Gastrocnemius medialis (tissue), 4 donors: ENCODE data around the gene VPS45. TPM values are rescaled to one million over a fixed set of nuclear protein-coding genes. Genes with fewer than 3 reads are reported as not detected.
"Not testable (repeated sequence)": the region's sequence is repeated elsewhere in the genome, so short reads cannot be mapped to it uniquely, and the experiment has no call there.

Experiments used
- ATAC-seq, 2 donors: fragments of 150-250 bp; one replicate each; pipeline ENCODE4 v1.9.1; 2016
- DNase-seq, 2 donors: peaks; one replicate each; pipeline ENCODE4 v3.0.0-alpha.2; 2019
- H3K27ac ChIP-seq, 4 donors: fragments of 200-600 bp; sonication (generic); 1 replicate in 1 of 4; 2 replicates in 3 of 4; pipeline ENCODE4 v1.5.1; 2016 to 2018; ENCODE audit warnings: mild to moderate bottlenecking in 2 of 4, moderate library complexity in 1 of 4
- H3K27me3 ChIP-seq, 3 donors: fragments of 200-600 bp; sonication (generic) in 2 of 3; 1 replicate in 1 of 3; 2 replicates in 2 of 3; pipeline versions ENCODE4 v1.5.1 to v1.6.0; 2016 to 2019; ENCODE audit warnings: mild to moderate bottlenecking in 1 of 3, moderate library complexity in 1 of 3
- H3K36me3 ChIP-seq, 2 donors: fragments of 200-600 bp; sonication (generic) in 1 of 2; one replicate each; pipeline ENCODE4 v1.5.1; 2017 to 2018
- H3K4me1 ChIP-seq, 2 donors: fragments of 200-600 bp; sonication (generic) in 1 of 2; one replicate each; pipeline ENCODE4 v1.5.1; 2016 to 2017; ENCODE audit warnings: mild to moderate bottlenecking in 2 of 2
- H3K4me3 ChIP-seq, 4 donors: fragments of 200-600 bp; sonication (generic) in 3 of 4; 1 replicate in 1 of 4; 2 replicates in 3 of 4; pipeline ENCODE4 v1.5.1; 2016 to 2019; ENCODE audit warnings: mild to moderate bottlenecking in 2 of 4
- H3K9me3 ChIP-seq, 3 donors: fragments of 200-600 bp; sonication (generic) in 2 of 3; 1 replicate in 1 of 3; 2 replicates in 2 of 3; pipeline ENCODE4 v1.5.1; 2016 to 2019
- POLR2A ChIP-seq, 2 donors: fragments of 450-650 bp; IDR thresholded peaks; one replicate each; pipeline ENCODE4 v1.6.1; 2017; ENCODE audit warnings: antibody characterized with exemption in 2 of 2, mild to moderate bottlenecking in 2 of 2, moderate library complexity in 2 of 2
- in situ Hi-C, 4 donors: fragments of 200-750 bp; cut with MboI; loops; one replicate each; pipeline versions ENCODE4 v1.15.0 to v1.8.0; 2017; ENCODE audit warnings: low sequenced_read_pairs in 4 of 4
- intact Hi-C: fragments of 100-400 bp; cut with DNase I; formaldehyde crosslinking; loops from one replicate; pipeline ENCODE4 v1.15.1; 2023; ENCODE audit warnings: low total_unique reads
- total RNA-seq, 4 donors: library from RNA; depleted of rRNA; stranded (reverse); fragments of >200 nt; gene quantifications; one replicate each; pipeline versions ENCODE4 v1.1.0 to v1.2.3, GENCODE V29; 2016
- TF ChIP-seq, protein P1 (sequence below), 5 experiments: fragments of 450-650 bp in 3 of 5; fragments of 200-600 bp in 2 of 5; sonication (generic) in 2 of 5; IDR thresholded peaks in 4 of 5; conservative IDR thresholded peaks in 1 of 5; 1 replicate in 4 of 5; 2 replicates in 1 of 5; pipeline ENCODE4 v1.5.1; 2016 to 2019; ENCODE audit warnings: antibody characterized with exemption in 5 of 5, mild to moderate bottlenecking in 3 of 5, moderate library complexity in 3 of 5

Gene VPS45
- total RNA-seq, 4 donors from 2014 or later: 17.0 to 30.3 (median 24.7) TPM

- Histone ChIP-seq H3K36me3 (no peaks in the 10 kb centered on the region), H3K4me1 (peaks cover 8 to 17% of the 10 kb centered on the region in 2 donors), H3K9me3 (no peaks in the 10 kb centered on the region), H3K4me3 (no peak overlapping the region), H3K27me3 (no peaks in the 10 kb centered on the region), H3K27ac (peak overlapping the region in 2 of 4 donors; percentile 20 to 23)
- DNase-seq (no peak), ATAC-seq (no peak)
- TF ChIP-seq POLR2A (IDR thresholded peaks at IDR 0.05): no peak
- TF ChIP-seq, protein P1, sequence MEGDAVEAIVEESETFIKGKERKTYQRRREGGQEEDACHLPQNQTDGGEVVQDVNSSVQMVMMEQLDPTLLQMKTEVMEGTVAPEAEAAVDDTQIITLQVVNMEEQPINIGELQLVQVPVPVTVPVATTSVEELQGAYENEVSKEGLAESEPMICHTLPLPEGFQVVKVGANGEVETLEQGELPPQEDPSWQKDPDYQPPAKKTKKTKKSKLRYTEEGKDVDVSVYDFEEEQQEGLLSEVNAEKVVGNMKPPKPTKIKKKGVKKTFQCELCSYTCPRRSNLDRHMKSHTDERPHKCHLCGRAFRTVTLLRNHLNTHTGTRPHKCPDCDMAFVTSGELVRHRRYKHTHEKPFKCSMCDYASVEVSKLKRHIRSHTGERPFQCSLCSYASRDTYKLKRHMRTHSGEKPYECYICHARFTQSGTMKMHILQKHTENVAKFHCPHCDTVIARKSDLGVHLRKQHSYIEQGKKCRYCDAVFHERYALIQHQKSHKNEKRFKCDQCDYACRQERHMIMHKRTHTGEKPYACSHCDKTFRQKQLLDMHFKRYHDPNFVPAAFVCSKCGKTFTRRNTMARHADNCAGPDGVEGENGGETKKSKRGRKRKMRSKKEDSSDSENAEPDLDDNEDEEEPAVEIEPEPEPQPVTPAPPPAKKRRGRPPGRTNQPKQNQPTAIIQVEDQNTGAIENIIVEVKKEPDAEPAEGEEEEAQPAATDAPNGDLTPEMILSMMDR (IDR thresholded peaks at IDR 0.05 in 4 of 5, conservative IDR thresholded peaks at IDR 0.05 in 1 of 5): no peak
- intact Hi-C loops (no loop called here), in situ Hi-C loops (no loop called here)
These were observed 74.5 kb downstream of the VPS45 start for GRCh38 chr1:150142083-150142482.

- Histone ChIP-seq H3K4me1 (peaks cover 8 to 26% of the 10 kb centered on the region in 2 donors), H3K36me3 (no peaks in the 10 kb centered on the region), H3K9me3 (no peaks in the 10 kb centered on the region), H3K27ac (no peak overlapping the region), H3K4me3 (no peak overlapping the region), H3K27me3 (no peaks in the 10 kb centered on the region)
- in situ Hi-C loops (no loop called here), intact Hi-C loops (no loop called here)
- ATAC-seq (no peak), DNase-seq (no peak)
- no peak for TF ChIP-seq POLR2A (IDR thresholded peaks at IDR 0.05)
- TF ChIP-seq, protein P1 (IDR thresholded peaks at IDR 0.05 in 4 of 5, conservative IDR thresholded peaks at IDR 0.05 in 1 of 5): no peak
These were observed 77.0 kb downstream of the VPS45 start for GRCh38 chr1:150144606-150145005.

- in situ Hi-C loops, ATAC-seq: not testable (repeated sequence)
These were observed 78.4 kb downstream of the VPS45 start for GRCh38 chr1:150146016-150146415.

DNA sequence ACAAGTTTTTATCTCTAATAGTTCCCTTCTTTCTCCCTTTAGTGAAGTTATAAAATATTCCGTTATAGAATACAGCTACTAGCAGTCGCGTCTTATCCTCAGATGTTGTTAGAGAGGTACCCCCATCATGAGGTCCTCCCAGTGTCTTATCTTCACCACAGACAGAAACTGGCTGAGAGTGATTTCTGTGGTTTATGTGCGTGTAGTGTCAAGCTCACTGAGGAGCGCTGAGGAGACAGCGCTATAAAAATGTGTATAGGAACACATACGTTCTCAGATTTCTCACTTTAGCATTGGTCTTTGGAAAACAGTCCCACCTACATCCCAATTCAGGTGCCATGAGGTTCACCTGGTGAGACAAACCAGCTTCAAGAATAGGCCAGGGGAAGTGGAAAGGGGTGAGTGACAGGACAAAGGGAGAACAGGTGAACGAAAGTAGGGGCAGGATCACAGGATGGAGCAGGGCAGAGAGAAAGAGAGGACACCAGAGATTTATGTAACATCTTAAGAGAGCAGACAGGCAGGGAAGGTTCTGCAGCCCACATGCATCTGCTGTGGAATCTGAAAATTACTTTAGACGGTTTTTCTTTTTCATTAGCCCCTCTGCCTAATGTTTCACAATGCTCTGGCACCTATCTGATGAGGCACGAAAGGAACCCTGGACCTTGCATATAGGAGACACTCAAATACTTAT is 79.4 kb downstream of the VPS45 start:
- intact Hi-C loops: no loop called here
- H3K9me3 ChIP-seq: no peaks in the 10 kb centered on the region
- peak overlapping the region in 2 of 4 donors; percentile 2 to 11 for H3K27ac ChIP-seq
- in situ Hi-C loops: no loop called here
- no peak for TF ChIP-seq POLR2A (IDR thresholded peaks at IDR 0.05)
- TF ChIP-seq, protein P1 (IDR thresholded peaks at IDR 0.05 in 4 of 5, conservative IDR thresholded peaks at IDR 0.05 in 1 of 5): no peak
- no peak overlapping the region for H3K4me3 ChIP-seq
- H3K27me3 ChIP-seq: no peaks in the 10 kb centered on the region
- ATAC-seq (no peak), DNase-seq (no peak)
- peaks cover 12 to 32% of the 10 kb centered on the region in 2 donors for H3K4me1 ChIP-seq
- no peaks in the 10 kb centered on the region for H3K36me3 ChIP-seq

More at GRCh38 chr1:150146016-150146415, 78.4 kb downstream of the VPS45 start:
- peaks cover 9 to 29% of the 10 kb centered on the region in 2 donors for H3K4me1 ChIP-seq
- intact Hi-C loops, H3K9me3 ChIP-seq, H3K27ac ChIP-seq, DNase-seq, H3K4me3 ChIP-seq, H3K36me3 ChIP-seq, H3K27me3 ChIP-seq: not testable (repeated sequence)

- Histone ChIP-seq H3K27me3 (no peaks in the 10 kb centered on the region), H3K36me3 (peaks cover 0 to 6% of the 10 kb centered on the region in 2 donors), H3K27ac (peak overlapping the region; percentile 90 to 94 (median 90)), H3K4me1 (peaks cover 24 to 50% of the 10 kb centered on the region in 2 donors), H3K4me3 (peak overlapping the region; percentile 84 to 91 (median 86)), H3K9me3 (no peaks in the 10 kb centered on the region)
- ATAC-seq (no peak), DNase-seq (no peak)
- TF ChIP-seq, protein P1 (IDR thresholded peaks at IDR 0.05 in 4 of 5, conservative IDR thresholded peaks at IDR 0.05 in 1 of 5): no peak
- TF ChIP-seq POLR2A (IDR thresholded peaks at IDR 0.05): no peak
- in situ Hi-C loops: no loop called here
- intact Hi-C loops: loop anchor here (1.0 kb wide), 1 partner anchor 64 kb away; no protein-coding TSS in a partner anchor
These were observed 81.3 kb downstream of the VPS45 start for GRCh38 chr1:150148837-150149270.
